IMR-90 (cell line): Measurements from ENCODE around the gene GABRB3. TPM values are rescaled to one million over a fixed set of nuclear protein-coding genes. Genes with fewer than 3 reads are reported as not detected.

ENCODE experiments used
- ATAC-seq: fragments of 200-7000 bp; cut with Tn5 transposase; 2 replicates; pipeline ENCODE4 v1.9.1; 2020; ENCODE audit warnings: low read depth, mild to moderate bottlenecking, moderate library complexity
- BruUV-seq: library from RNA; stranded (reverse); fragments of 400-500 nt; replicated peaks from 2 replicates; lab custom pipeline; 2021; lab: Mats Ljungman, UMichigan
- CTCF ChIA-PET: fragments of 300-600 bp; formaldehyde crosslinking; extraction: SDS; loops from one replicate; lab custom pipeline; 2021; ENCODE audit warnings: antibody characterized with exemption; lab: Yijun Ruan, JAX
- POLR2A ChIA-PET: fragments of 300-600 bp; sonication (Branson Sonifier 250); formaldehyde crosslinking; loops from one replicate; lab custom pipeline; 2022; ENCODE audit warnings: antibody characterized with exemption; ENCODE audit not compliant: unreplicated experiment; lab: Charles Lee
- DNase-seq: peaks from one replicate; pipeline ENCODE4 v3.0.0; 2013
- H2AFZ ChIP-seq: replicated peaks from 2 replicates; pipeline ENCODE3; 2013; ENCODE audit warnings: low read length, mild to moderate bottlenecking; ENCODE audit not compliant: poor library complexity
- H2AK5ac ChIP-seq: 2 replicates; pipeline ENCODE4 v1.6.1; 2013; ENCODE audit warnings: low read depth, low read length, inconsistent platforms
- H2AK9ac ChIP-seq: replicated peaks from 2 replicates; pipeline ENCODE3; 2013; ENCODE audit warnings: mild to moderate bottlenecking, low read depth, low read length, moderate library complexity; ENCODE audit not compliant: poor library complexity
- H2BK120ac ChIP-seq: 2 replicates; pipeline ENCODE4 v1.6.1; 2013; ENCODE audit warnings: low read depth, low read length, inconsistent platforms
- H2BK15ac ChIP-seq: 3 replicates; pipeline ENCODE4 v1.6.1; 2013; ENCODE audit warnings: low read depth, low read length, inconsistent platforms
- H2BK20ac ChIP-seq: 2 replicates; pipeline ENCODE4 v1.6.1; 2013; ENCODE audit warnings: low read depth, mild to moderate bottlenecking, inconsistent platforms, low read length, moderate library complexity
- H2BK5ac ChIP-seq: 2 replicates; pipeline ENCODE4 v1.6.1; 2013; ENCODE audit warnings: mild to moderate bottlenecking, low read depth, low read length, inconsistent platforms; ENCODE audit not compliant: poor library complexity, severe bottlenecking
- H3K14ac ChIP-seq: replicated peaks from 2 replicates; pipeline ENCODE4 v1.6.1; 2013; ENCODE audit warnings: low read depth, low read length, inconsistent platforms
- H3K18ac ChIP-seq: 2 replicates; pipeline ENCODE4 v1.6.1; 2013; ENCODE audit warnings: low read depth, low read length, control low read depth
- H3K23ac ChIP-seq: 2 replicates; pipeline ENCODE4 v1.6.1; 2013; ENCODE audit warnings: low read depth, low read length, inconsistent platforms
- H3K27ac ChIP-seq: 2 replicates; pipeline ENCODE4 v1.5.1; 2013; ENCODE audit warnings: mild to moderate bottlenecking, control low read depth, low read length; ENCODE audit not compliant: insufficient read depth
- H3K27me3 ChIP-seq: 2 replicates; pipeline ENCODE4 v1.6.1; 2013; ENCODE audit warnings: low read length; ENCODE audit not compliant: control insufficient read depth, insufficient read depth
- H3K36me3 ChIP-seq: 2 replicates; pipeline ENCODE4 v1.6.1; 2013; ENCODE audit warnings: low read length, mixed read lengths; ENCODE audit not compliant: control insufficient read depth, insufficient read depth
- H3K4ac ChIP-seq: 2 replicates; pipeline ENCODE4 v1.6.1; 2013; ENCODE audit warnings: low read depth, low read length, inconsistent platforms
- H3K4me1 ChIP-seq: 2 replicates; pipeline ENCODE4 v1.6.1; 2013; ENCODE audit warnings: low read length, mixed read lengths; ENCODE audit not compliant: control insufficient read depth, insufficient read depth
- H3K4me2 ChIP-seq: 2 replicates; pipeline ENCODE4 v1.6.1; 2013; ENCODE audit warnings: low read depth, mild to moderate bottlenecking, control low read depth, low read length, moderate library complexity
- H3K4me3 ChIP-seq: 2 replicates; pipeline ENCODE4 v1.5.1; 2013; ENCODE audit warnings: low read depth, mild to moderate bottlenecking, control low read depth, low read length, moderate library complexity; ENCODE audit not compliant: insufficient read depth
- H3K56ac ChIP-seq: 2 replicates; pipeline ENCODE4 v1.6.1; 2013; ENCODE audit warnings: low read length, inconsistent platforms; ENCODE audit not compliant: insufficient read depth; ENCODE audit errors: extremely low read depth
- H3K79me1 ChIP-seq, 2 experiments: 2 replicates each; pipeline ENCODE4 v1.6.1; 2013; ENCODE audit warnings: low read length in 2 of 2, inconsistent platforms in 1 of 2, low read depth in 1 of 2
- H3K9ac ChIP-seq: 2 replicates; pipeline ENCODE4 v1.6.1; 2013; ENCODE audit warnings: low read depth, low read length, control low read depth
- H3K9me1 ChIP-seq: 2 replicates; pipeline ENCODE4 v1.6.1; 2013; ENCODE audit warnings: low read length, inconsistent platforms; ENCODE audit not compliant: insufficient read depth
- H3K9me3 ChIP-seq: 2 replicates; pipeline ENCODE4 v1.6.1; 2013; ENCODE audit warnings: low read length; ENCODE audit not compliant: control insufficient read depth, insufficient read depth
- H4K20me1 ChIP-seq: 2 replicates; pipeline ENCODE4 v1.6.1; 2013; ENCODE audit warnings: low read length, inconsistent platforms; ENCODE audit not compliant: insufficient read depth
- H4K5ac ChIP-seq: 2 replicates; pipeline ENCODE4 v1.6.1; 2013; ENCODE audit warnings: mild to moderate bottlenecking, low read depth, low read length, control low read depth
- H4K8ac ChIP-seq, 2 experiments: 2 replicates each; pipeline ENCODE4 v1.6.1; 2013; ENCODE audit warnings: low read depth in 2 of 2, low read length in 2 of 2, control low read depth in 1 of 2, inconsistent platforms in 1 of 2
- H4K91ac ChIP-seq: 2 replicates; pipeline ENCODE4 v1.6.1; 2013; ENCODE audit warnings: low read depth, low read length, inconsistent platforms; ENCODE audit not compliant: insufficient read depth
- RFX5 ChIP-seq: IDR thresholded peaks from 2 replicates; pipeline ENCODE4 v1.8.0; 2012; ENCODE audit warnings: low read depth, mild to moderate bottlenecking, low read length, moderate library complexity
- WGBS, 2 experiments: methylation state at CpG; one replicate each; pipeline versions ENCODE4 v1.1.5 to v1.1.7; 2013; ENCODE audit warnings: missing lambda C conversion rate in 2 of 2; ENCODE audit not compliant: insufficient read length in 1 of 2; ENCODE audit errors: extremely low coverage in 2 of 2; 5-methylcytosine and 5-hydroxymethylcytosine counted together
- dilution Hi-C: fragments of 300-500 bp; cut with HindIII; formaldehyde crosslinking; loops from one replicate; pipeline ENCODE4 v1.14.3; 2018; ENCODE audit warnings: low sequenced_read_pairs; ENCODE audit not compliant: unreplicated experiment
- in situ Hi-C: fragments of 300-500 bp; cut with MboI; formaldehyde crosslinking; loops from 3 replicates; pipeline ENCODE4 v1.14.3; 2019; ENCODE audit warnings: low sequenced_read_pairs, inconsistent platforms, mixed read lengths
- intact Hi-C: fragments of 100-400 bp; cut with micrococcal nuclease; formaldehyde crosslinking; loops from 2 replicates; pipeline ENCODE4 v1.10.0; 2022
- polyA plus RNA-seq, 3 experiments: library from polyadenylated mRNA; depleted of rRNA; stranded (reverse); fragments of >200 nt; gene quantifications; 2 replicates each; pipeline ENCODE4 v1.2.3, GENCODE V29; 2012; ENCODE audit warnings: low replicate concordance in 1 of 3
- total RNA-seq: library from RNA; depleted of rRNA; stranded (reverse); fragments of >200 nt; gene quantifications from 2 replicates; pipeline ENCODE4 v1.2.3, GENCODE V29; 2012

Gene GABRB3
- total and polyA plus RNA-seq, 2 of the 4 experiments (the other 2 are of a cell fraction): 0.36 to 0.54 TPM

GRCh38 chr15:26641144-26641543 is 131.7 kb downstream of the GABRB3 start:
- Histone ChIP-seq H3K14ac (no peak overlapping the region), H3K27ac (no peak overlapping the region), H4K20me1 (no peaks in the 10 kb centered on the region), H3K9ac (no peak overlapping the region), H3K9me1 (no peaks in the 10 kb centered on the region), H2BK15ac (no peak overlapping the region), H3K4ac (no peak overlapping the region), H4K5ac (no peak overlapping the region), H3K23ac (no peak overlapping the region), H4K91ac (no peak overlapping the region), H3K79me1 (no peaks in the 10 kb centered on the region), H2AK5ac (no peak overlapping the region), H3K27me3 (no peaks in the 10 kb centered on the region), H2AK9ac (no peak overlapping the region), H2BK5ac (no peak overlapping the region), H2BK20ac (no peak overlapping the region), H3K56ac (no peak overlapping the region), H3K9me3 (peaks cover 31% of the 10 kb centered on the region), H3K4me1 (no peaks in the 10 kb centered on the region), H4K8ac (no peak overlapping the region), H3K36me3 (no peaks in the 10 kb centered on the region), H2AFZ (no peak overlapping the region), H3K18ac (no peak overlapping the region), H3K4me3 (no peak overlapping the region), H2BK120ac (no peak overlapping the region), H3K4me2 (no peak overlapping the region)
- intact Hi-C loops (no loop called here), in situ Hi-C loops (loop anchor here (10.0 kb wide), 1 partner anchor 64 kb away; no protein-coding TSS in a partner anchor), dilution Hi-C loops (no loop called here)
- ChIA-PET CTCF (no interaction called here), POLR2A (no interaction called here)
- no peak for DNase-seq
- no TSS peak for BruUV-seq
- TF ChIP-seq RFX5: no peak
- ATAC-seq: no peak
- WGBS, 2 experiments: 52% methylated on average over 3 of the region's 6 CpGs; no CpG with 5 or more reads in 1 of the 2 experiments
